BLaER1 treated with 17β-estradiol and CSF1 and Interleukin-3, amounts not matched to agents 10 nM and 100 nM (cell line): ENCODE measurements around the gene CNN1.
"Not testable (repeated sequence)": the region's sequence is repeated elsewhere in the genome, so short reads cannot be mapped to it uniquely, and the experiment has no call there.

Experiments
- H3K27ac ChIP-seq, 11 experiments: shearing (Covaris generic); formaldehyde crosslinking; 2 replicates each; pipeline ENCODE4 v1.8.1; 2022
- H3K27me3 ChIP-seq, 11 experiments: shearing (Covaris generic); formaldehyde crosslinking; 2 replicates each; pipeline ENCODE4 v1.8.1; 2022
- H3K36me3 ChIP-seq, 11 experiments: shearing (Covaris generic); formaldehyde crosslinking; 2 replicates each; pipeline ENCODE4 v1.8.1; 2022
- H3K4me1 ChIP-seq, 10 experiments: shearing (Covaris generic); formaldehyde crosslinking; 2 replicates each; pipeline ENCODE4 v1.8.1; 2022
- H3K4me2 ChIP-seq, 11 experiments: shearing (Covaris generic); formaldehyde crosslinking; 2 replicates each; pipeline ENCODE4 v1.8.1; 2022
- H3K4me3 ChIP-seq, 10 experiments: shearing (Covaris generic); formaldehyde crosslinking; 2 replicates each; pipeline ENCODE4 v1.8.1; 2022
- H3K9ac ChIP-seq, 11 experiments: shearing (Covaris generic); formaldehyde crosslinking; 2 replicates each; pipeline ENCODE4 v1.8.1; 2022
- H3K9me3 ChIP-seq, 11 experiments: shearing (Covaris generic); formaldehyde crosslinking; replicated peaks in 1 of 11; 2 replicates each; pipeline ENCODE4 v1.8.1; 2022
- H4K20me1 ChIP-seq, 11 experiments: shearing (Covaris generic); formaldehyde crosslinking; 2 replicates each; pipeline ENCODE4 v1.8.1; 2022
- Cebpa-rat ChIP-seq, 11 experiments: shearing (Covaris generic); IDR thresholded peaks; 2 replicates each; pipeline ENCODE4 v1.8.1; 2022

Gene CNN1

GRCh38 chr19:11598746-11599145 is 60.1 kb downstream of the CNN1 start:
- peak overlapping the region in 1 of 11 experiments; percentile 99; a peak in 1 of 22 replicates for H3K27ac ChIP-seq
- peaks cover 16 to 50% (median 46%) of the 10 kb centered on the region in 11 experiments for H3K9me3 ChIP-seq
- peaks cover 20 to 38% (median 34%) of the 10 kb centered on the region in 10 experiments for H3K4me1 ChIP-seq
- peak overlapping the region; percentile 67 to 96 (median 80) for H3K4me2 ChIP-seq
- peaks cover 19 to 55% (median 51%) of the 10 kb centered on the region in 11 experiments for H3K36me3 ChIP-seq
- H4K20me1 ChIP-seq = peaks cover 0 to 61% (median 23%) of the 10 kb centered on the region in 11 experiments; a peak in 14 of 22 replicates
- H3K27me3 ChIP-seq = no peaks in the 10 kb centered on the region
- H3K9ac ChIP-seq = peak overlapping the region in 9 of 11 experiments; percentile 95 to 99 (median 97); a peak in 14 of 22 replicates
- TF ChIP-seq Cebpa-rat (IDR thresholded peaks at IDR 0.05) = no peak
- H3K4me3 ChIP-seq = peak overlapping the region in 8 of 10 experiments; percentile 84 to 99 (median 90); a peak in 14 of 20 replicates

GRCh38 chr19:11599704-11600103 is 61.1 kb downstream of the CNN1 start:
- Histone ChIP-seq H3K36me3 (peaks cover 28 to 64% (median 61%) of the 10 kb centered on the region in 11 experiments), H3K4me1 (peaks cover 20 to 34% (median 28%) of the 10 kb centered on the region in 10 experiments), H3K4me3 (peak overlapping the region in 2 of 10 experiments; percentile 26 to 94; a peak in 1 of 20 replicates), H3K4me2 (peak overlapping the region in 10 of 11 experiments; percentile 67 to 96 (median 82); a peak in 13 of 22 replicates), H4K20me1 (peaks cover 0 to 63% (median 23%) of the 10 kb centered on the region in 11 experiments; a peak in 14 of 22 replicates), H3K9me3 (peaks cover 26 to 59% (median 56%) of the 10 kb centered on the region in 11 experiments)
- not testable (repeated sequence) for H3K27ac ChIP-seq, H3K9ac ChIP-seq, H3K27me3 ChIP-seq
